ENCODE measurements around the gene RAD18. TPM values are rescaled to one million over a fixed set of nuclear protein-coding genes. Genes with fewer than 3 reads are reported as not detected.

RAD18 gene
- total and polyA plus RNA-seq, 3 experiments from 2014 or later, result 8.9 to 43.3 (median 38.5) TPM

DNA sequence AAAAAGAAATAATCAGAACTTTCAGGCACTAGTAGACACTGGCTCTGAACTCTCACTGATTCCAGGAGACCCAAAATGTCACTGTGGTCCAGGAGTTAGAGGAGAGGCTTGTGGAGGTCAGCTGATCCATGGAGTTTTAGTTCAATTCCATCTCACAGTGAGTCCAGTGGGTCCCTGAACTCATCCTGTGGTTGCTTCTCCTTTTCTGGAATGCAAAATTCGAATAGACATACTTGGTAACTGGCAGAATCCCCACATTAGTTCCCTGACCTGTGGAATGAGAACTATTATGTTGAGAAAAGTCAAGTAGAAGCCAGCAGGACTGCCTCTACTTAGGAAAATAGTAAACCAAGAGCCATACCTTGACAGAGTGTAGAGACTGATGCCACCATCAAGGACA is 106.6 kb downstream of the RAD18 start:
- Histone ChIP-seq H3K27ac (ENCODE audit: low read depth, low read length) (no peak overlapping the region), H3K9me3 (ENCODE audit: low read length) (no peaks in the 10 kb centered on the region), H3K36me3 (ENCODE audit: insufficient read depth, low read length) (no peaks in the 10 kb centered on the region), H3K27me3 (ENCODE audit: insufficient read depth, low read length, poor library complexity, severe bottlenecking) (no peaks in the 10 kb centered on the region), H3K4me1 (ENCODE audit: insufficient read depth, low read length) (no peaks in the 10 kb centered on the region), H3K4me3 (ENCODE audit: low read length) (no peak overlapping the region)
- Mint-ChIP-seq H3K9me3 (no peaks in the 10 kb centered on the region), H3K27ac (peak overlapping the region in 1 of 8 donors; percentile 16), H3K4me1 (no peaks in the 10 kb centered on the region), H3K27me3 (no peaks in the 10 kb centered on the region), H3K4me3 (no peak overlapping the region), H3K36me3 (peaks cover 0 to 7% (median 0%) of the 10 kb centered on the region in 3 donors)
- no peak for DNase-seq
- ChIA-PET POLR2A (no interaction called here), CTCF (no interaction called here)

DNA sequence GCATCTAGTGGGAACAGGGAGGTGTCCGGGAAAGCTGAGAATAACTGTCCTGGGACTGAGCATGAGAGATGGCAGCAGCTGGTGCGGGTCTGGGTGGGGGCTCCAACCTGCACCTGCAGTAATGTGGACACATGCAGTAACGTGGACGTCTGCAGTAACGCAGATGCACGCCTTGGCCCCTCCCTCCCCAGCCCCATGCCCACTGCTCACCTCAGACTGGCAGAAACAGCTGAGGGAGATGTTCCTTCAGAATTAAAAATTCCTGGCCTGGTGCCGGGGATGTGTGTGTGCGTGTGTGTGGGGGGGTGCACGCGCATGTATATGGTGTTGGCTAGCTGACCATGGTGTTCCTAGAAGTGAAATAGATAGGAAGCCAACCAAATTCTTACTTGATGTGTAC is 107.2 kb downstream of the RAD18 start:
- Histone ChIP-seq H3K27me3 (ENCODE audit: insufficient read depth, low read length, poor library complexity, severe bottlenecking) (no peaks in the 10 kb centered on the region), H3K36me3 (ENCODE audit: insufficient read depth, low read length) (no peaks in the 10 kb centered on the region), H3K9me3 (ENCODE audit: low read length) (no peaks in the 10 kb centered on the region), H3K4me3 (ENCODE audit: low read length) (no peak overlapping the region), H3K4me1 (ENCODE audit: insufficient read depth, low read length) (no peaks in the 10 kb centered on the region), H3K27ac (ENCODE audit: low read depth, low read length) (no peak overlapping the region)
- H3K27ac Mint-ChIP-seq, result no peak overlapping the region
- no peaks in the 10 kb centered on the region for H3K9me3 Mint-ChIP-seq
- no peak overlapping the region for H3K4me3 Mint-ChIP-seq
- POLR2A ChIA-PET, result no interaction called here
- CTCF ChIA-PET, result no interaction called here
- H3K4me1 Mint-ChIP-seq, result no peaks in the 10 kb centered on the region
- H3K36me3 Mint-ChIP-seq, result peaks cover 0 to 7% (median 0%) of the 10 kb centered on the region in 3 donors
- no peaks in the 10 kb centered on the region for H3K27me3 Mint-ChIP-seq
- DNase-seq, result no peak

DNA sequence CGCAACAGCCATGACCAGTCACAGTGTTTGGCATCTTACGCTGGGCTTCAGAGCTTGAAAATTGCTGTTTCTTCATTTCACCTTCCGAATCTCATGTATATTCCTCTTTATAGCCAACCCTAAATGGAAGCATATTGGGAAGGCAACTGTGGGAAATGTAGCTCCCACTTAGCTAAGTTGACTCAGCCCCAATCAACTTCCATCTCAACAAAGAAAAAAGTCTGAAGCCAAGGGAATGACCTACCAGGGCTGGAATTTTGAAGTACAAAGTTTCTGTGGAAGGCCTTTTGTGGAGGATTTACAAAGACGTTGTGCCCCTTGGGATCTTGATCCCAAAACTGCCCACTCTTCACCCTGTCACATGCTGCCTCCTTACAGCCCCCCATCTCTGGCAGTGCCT is 108.6 kb downstream of the RAD18 start:
- Histone ChIP-seq H3K4me3 (ENCODE audit: low read length) (no peak overlapping the region), H3K9me3 (ENCODE audit: low read length) (no peaks in the 10 kb centered on the region), H3K36me3 (ENCODE audit: insufficient read depth, low read length) (no peaks in the 10 kb centered on the region), H3K27ac (ENCODE audit: low read depth, low read length) (no peak overlapping the region), H3K4me1 (ENCODE audit: insufficient read depth, low read length) (no peaks in the 10 kb centered on the region), H3K27me3 (ENCODE audit: insufficient read depth, low read length, poor library complexity, severe bottlenecking) (no peaks in the 10 kb centered on the region)
- DNase-seq, result no peak
- ChIA-PET CTCF (no interaction called here), POLR2A (no interaction called here)
- no peaks in the 10 kb centered on the region for H3K27me3 Mint-ChIP-seq
- no peak overlapping the region for H3K4me3 Mint-ChIP-seq
- no peaks in the 10 kb centered on the region for H3K4me1 Mint-ChIP-seq
- no peak overlapping the region for H3K27ac Mint-ChIP-seq
- H3K9me3 Mint-ChIP-seq, result no peaks in the 10 kb centered on the region
- peaks cover 0 to 7% (median 0%) of the 10 kb centered on the region in 3 donors for H3K36me3 Mint-ChIP-seq

DNA sequence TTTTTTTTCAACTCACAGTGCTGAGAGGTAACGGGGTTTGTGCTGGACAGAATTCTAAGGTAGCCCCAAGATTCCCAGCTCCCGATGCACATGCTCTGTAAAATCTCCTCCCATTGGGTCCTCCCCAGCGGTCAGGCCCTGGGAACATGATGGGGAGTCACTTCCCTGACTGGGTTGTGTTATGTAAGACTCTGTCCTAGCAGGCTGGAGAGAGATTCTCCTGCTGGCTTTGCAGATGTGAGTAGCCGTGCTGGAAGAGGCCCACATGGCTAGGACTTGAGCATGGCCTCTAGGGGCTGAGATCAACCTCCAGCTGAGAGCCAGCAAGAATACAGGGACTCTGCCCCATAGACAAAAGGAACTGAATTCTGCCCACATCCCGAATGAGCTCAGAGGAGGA is 110.2 kb downstream of the RAD18 start:
- Histone ChIP-seq H3K36me3 (ENCODE audit: insufficient read depth, low read length) (no peaks in the 10 kb centered on the region), H3K27me3 (ENCODE audit: insufficient read depth, low read length, poor library complexity, severe bottlenecking) (no peaks in the 10 kb centered on the region), H3K27ac (ENCODE audit: low read depth, low read length) (no peak overlapping the region), H3K4me1 (ENCODE audit: insufficient read depth, low read length) (no peaks in the 10 kb centered on the region), H3K4me3 (ENCODE audit: low read length) (no peak overlapping the region), H3K9me3 (ENCODE audit: low read length) (no peaks in the 10 kb centered on the region)
- H3K4me1 Mint-ChIP-seq, result no peaks in the 10 kb centered on the region
- no peaks in the 10 kb centered on the region for H3K9me3 Mint-ChIP-seq
- CTCF ChIA-PET, result no interaction called here
- peaks cover 0 to 7% (median 0%) of the 10 kb centered on the region in 3 donors for H3K36me3 Mint-ChIP-seq
- no peak for DNase-seq
- H3K4me3 Mint-ChIP-seq, result no peak overlapping the region
- H3K27ac Mint-ChIP-seq, result peak overlapping the region in 1 of 8 donors; percentile 81
- POLR2A ChIA-PET, result no interaction called here
- no peaks in the 10 kb centered on the region for H3K27me3 Mint-ChIP-seq

DNA sequence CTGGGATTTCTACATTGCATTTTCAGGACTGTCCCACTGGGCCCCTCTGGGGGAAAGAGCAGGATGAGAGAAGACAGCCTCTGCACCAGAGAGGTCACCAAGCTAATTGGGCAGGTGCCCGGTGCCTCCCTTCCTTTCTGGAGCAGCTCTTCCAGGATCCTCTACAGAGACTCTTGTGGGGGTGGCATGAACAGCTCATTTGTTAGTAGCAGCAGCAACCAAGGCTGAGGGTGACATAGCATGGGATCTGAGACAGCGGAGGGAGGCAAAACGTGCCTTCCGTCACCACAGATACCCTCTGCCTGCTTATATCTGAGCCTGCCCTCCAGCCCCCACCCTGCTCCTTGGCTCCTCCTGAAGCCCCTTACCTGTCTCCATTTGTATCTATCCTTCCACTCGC is 110.8 kb downstream of the RAD18 start:
- peak overlapping the region in 1 of 8 donors; percentile 81 for H3K27ac Mint-ChIP-seq
- no peaks in the 10 kb centered on the region for H3K27me3 Mint-ChIP-seq
- H3K4me3 ChIP-seq (ENCODE audit: low read length), result no peak overlapping the region
- H3K27me3 ChIP-seq (ENCODE audit: insufficient read depth, low read length, poor library complexity, severe bottlenecking), result no peaks in the 10 kb centered on the region
- DNase-seq, result no peak
- ChIA-PET POLR2A (no interaction called here), CTCF (no interaction called here)
- H3K36me3 Mint-ChIP-seq, result peaks cover 0 to 7% (median 0%) of the 10 kb centered on the region in 3 donors
- no peaks in the 10 kb centered on the region for H3K4me1 ChIP-seq (ENCODE audit: insufficient read depth, low read length)
- no peak overlapping the region for H3K4me3 Mint-ChIP-seq
- H3K27ac ChIP-seq (ENCODE audit: low read depth, low read length), result no peak overlapping the region
- no peaks in the 10 kb centered on the region for H3K36me3 ChIP-seq (ENCODE audit: insufficient read depth, low read length)
- no peaks in the 10 kb centered on the region for H3K9me3 ChIP-seq (ENCODE audit: low read length)
- H3K4me1 Mint-ChIP-seq, result no peaks in the 10 kb centered on the region
- no peaks in the 10 kb centered on the region for H3K9me3 Mint-ChIP-seq

DNA sequence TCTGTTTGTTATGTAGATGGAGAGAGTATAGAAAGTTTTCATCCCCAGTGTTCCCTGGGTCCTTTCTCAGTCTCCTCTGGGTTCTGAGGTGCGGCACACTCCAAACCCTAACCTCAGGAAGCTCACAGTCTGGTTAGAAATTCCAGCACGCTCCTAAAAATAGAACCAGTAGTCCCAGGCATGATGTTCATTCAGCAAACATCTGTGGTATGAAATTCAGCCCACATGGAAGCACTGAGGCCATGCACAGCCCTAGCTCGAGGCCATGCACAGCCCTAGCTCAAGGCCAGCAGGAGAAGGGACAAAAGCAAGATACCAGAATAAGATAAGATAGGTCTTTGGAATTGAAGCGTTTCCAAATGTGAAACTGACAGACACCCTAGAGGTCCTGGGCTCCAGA is 111.6 kb downstream of the RAD18 start:
- CTCF ChIA-PET, result no interaction called here
- Histone ChIP-seq H3K27ac (ENCODE audit: low read depth, low read length) (no peak overlapping the region), H3K4me3 (ENCODE audit: low read length) (no peak overlapping the region), H3K36me3 (ENCODE audit: insufficient read depth, low read length) (no peaks in the 10 kb centered on the region), H3K9me3 (ENCODE audit: low read length) (no peaks in the 10 kb centered on the region), H3K4me1 (ENCODE audit: insufficient read depth, low read length) (no peaks in the 10 kb centered on the region), H3K27me3 (ENCODE audit: insufficient read depth, low read length, poor library complexity, severe bottlenecking) (no peaks in the 10 kb centered on the region)
- DNase-seq, result no peak
- no peaks in the 10 kb centered on the region for H3K4me1 Mint-ChIP-seq
- H3K27me3 Mint-ChIP-seq, result no peaks in the 10 kb centered on the region
- POLR2A ChIA-PET, result no interaction called here
- no peaks in the 10 kb centered on the region for H3K9me3 Mint-ChIP-seq
- H3K36me3 Mint-ChIP-seq, result peaks cover 0 to 7% (median 0%) of the 10 kb centered on the region in 3 donors
- no peak overlapping the region for H3K4me3 Mint-ChIP-seq
- no peak overlapping the region for H3K27ac Mint-ChIP-seq

DNA sequence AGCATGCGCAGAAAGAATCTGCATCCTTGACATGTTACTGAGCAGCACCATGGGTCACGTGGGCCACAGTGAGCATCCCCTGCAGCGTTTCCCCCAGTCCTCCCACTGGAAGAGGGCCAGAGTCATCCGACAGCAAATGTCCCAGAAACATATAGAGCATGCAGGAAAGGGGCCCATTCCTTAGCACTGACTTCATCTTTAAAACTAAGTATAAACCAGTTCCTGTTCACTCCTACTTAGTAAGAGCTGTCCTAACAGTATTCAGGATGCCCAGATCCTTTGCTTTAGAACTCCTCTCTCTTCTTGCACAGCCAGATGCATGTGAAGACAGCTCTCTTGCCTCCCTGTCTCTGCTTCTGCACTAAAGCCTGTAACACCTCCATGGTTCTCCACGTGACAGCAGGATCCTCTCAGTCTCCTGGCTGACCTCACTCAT is 114.6 kb downstream of the RAD18 start:
- H3K4me1 Mint-ChIP-seq, result no peaks in the 10 kb centered on the region
- H3K4me1 ChIP-seq (ENCODE audit: insufficient read depth, low read length), result no peaks in the 10 kb centered on the region
- no peaks in the 10 kb centered on the region for H3K36me3 ChIP-seq (ENCODE audit: insufficient read depth, low read length)
- no peak overlapping the region for H3K4me3 Mint-ChIP-seq
- H3K4me3 ChIP-seq (ENCODE audit: low read length), result no peak overlapping the region
- no peak overlapping the region for H3K27ac ChIP-seq (ENCODE audit: low read depth, low read length)
- no peaks in the 10 kb centered on the region for H3K9me3 ChIP-seq (ENCODE audit: low read length)
- no peaks in the 10 kb centered on the region for H3K9me3 Mint-ChIP-seq
- H3K27me3 ChIP-seq (ENCODE audit: insufficient read depth, low read length, poor library complexity, severe bottlenecking), result no peaks in the 10 kb centered on the region
- CTCF ChIA-PET, result no interaction called here
- POLR2A ChIA-PET, result no interaction called here
- no peak overlapping the region for H3K27ac Mint-ChIP-seq
- no peak for DNase-seq
- no peaks in the 10 kb centered on the region for H3K27me3 Mint-ChIP-seq
- peaks cover 0 to 4% (median 3%) of the 10 kb centered on the region in 3 donors for H3K36me3 Mint-ChIP-seq

DNA sequence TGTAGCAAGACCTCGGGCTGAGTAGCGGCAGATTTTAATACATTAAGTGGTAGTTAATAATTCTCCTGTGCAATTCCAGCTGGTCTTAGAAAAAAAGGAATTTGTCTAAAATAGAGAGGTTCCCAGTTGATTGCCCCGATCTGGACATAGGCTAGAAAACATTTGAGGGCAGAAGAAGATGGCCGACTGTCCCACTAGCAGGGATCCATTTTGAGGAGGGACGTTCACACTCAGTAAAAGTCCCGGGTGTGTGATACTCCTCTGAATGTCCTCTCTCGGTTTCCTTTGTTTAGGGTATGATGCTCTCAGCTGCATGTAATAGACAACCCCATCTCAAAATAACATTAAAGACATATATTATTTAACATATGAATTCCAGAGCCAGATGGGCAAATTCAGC is 116.0 kb downstream of the RAD18 start:
- POLR2A ChIA-PET, result no interaction called here
- no peak overlapping the region for H3K4me3 Mint-ChIP-seq
- Histone ChIP-seq H3K27ac (ENCODE audit: low read depth, low read length) (no peak overlapping the region), H3K36me3 (ENCODE audit: insufficient read depth, low read length) (no peaks in the 10 kb centered on the region), H3K9me3 (ENCODE audit: low read length) (no peaks in the 10 kb centered on the region), H3K27me3 (ENCODE audit: insufficient read depth, low read length, poor library complexity, severe bottlenecking) (no peaks in the 10 kb centered on the region), H3K4me3 (ENCODE audit: low read length) (no peak overlapping the region), H3K4me1 (ENCODE audit: insufficient read depth, low read length) (no peaks in the 10 kb centered on the region)
- H3K27ac Mint-ChIP-seq, result no peak overlapping the region
- CTCF ChIA-PET, result no interaction called here
- no peak for DNase-seq
- peaks cover 0 to 4% (median 3%) of the 10 kb centered on the region in 3 donors for H3K36me3 Mint-ChIP-seq
- no peaks in the 10 kb centered on the region for H3K27me3 Mint-ChIP-seq
- no peaks in the 10 kb centered on the region for H3K9me3 Mint-ChIP-seq
- no peaks in the 10 kb centered on the region for H3K4me1 Mint-ChIP-seq

DNA sequence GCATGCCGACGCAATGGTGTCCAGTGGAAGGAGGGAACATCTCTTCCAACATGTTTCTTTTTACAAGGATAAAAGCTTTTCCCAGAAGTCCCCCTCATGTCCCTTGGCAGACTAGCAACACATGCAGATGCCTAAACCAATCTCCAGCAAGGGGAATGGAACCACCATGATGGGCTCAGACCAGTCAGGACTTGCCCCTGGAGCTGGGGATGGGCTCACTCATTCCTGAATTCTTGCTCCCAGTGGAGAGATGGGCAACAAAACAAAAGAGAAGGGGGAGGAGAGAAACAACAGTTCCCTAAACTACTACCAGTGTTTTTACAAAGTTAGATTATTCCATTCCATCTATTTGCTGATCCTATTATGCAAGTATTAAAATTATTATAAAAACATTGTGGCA is 117.1 kb downstream of the RAD18 start:
- H3K9me3 ChIP-seq (ENCODE audit: low read length), result no peaks in the 10 kb centered on the region

More for the DNA sequence above, 117.1 kb downstream of the RAD18 start:
- no peaks in the 10 kb centered on the region for H3K4me1 ChIP-seq (ENCODE audit: insufficient read depth, low read length)
- no peak overlapping the region for H3K4me3 ChIP-seq (ENCODE audit: low read length)
- Mint-ChIP-seq H3K4me3 (no peak overlapping the region), H3K36me3 (peaks cover 0 to 4% (median 3%) of the 10 kb centered on the region in 3 donors), H3K4me1 (no peaks in the 10 kb centered on the region), H3K27me3 (no peaks in the 10 kb centered on the region), H3K27ac (no peak overlapping the region), H3K9me3 (no peaks in the 10 kb centered on the region)
- H3K27me3 ChIP-seq (ENCODE audit: insufficient read depth, low read length, poor library complexity, severe bottlenecking), result no peaks in the 10 kb centered on the region
- H3K36me3 ChIP-seq (ENCODE audit: insufficient read depth, low read length), result no peaks in the 10 kb centered on the region
- CTCF ChIA-PET, result no interaction called here
- no peak overlapping the region for H3K27ac ChIP-seq (ENCODE audit: low read depth, low read length)
- DNase-seq, result no peak
- POLR2A ChIA-PET, result no interaction called here
